ENCODE measurements around the gene FEM1B. TPM values are rescaled to one million over a fixed set of nuclear protein-coding genes. Genes with fewer than 3 reads are reported as not detected.

FEM1B gene
- polyA plus RNA-seq, 3 donors: 51.8 to 62.9 (median 59.9) TPM

GRCh38 chr15:68303560-68304436, 26.3 kb downstream of the FEM1B start:
- no peak for DNase-seq

DNA sequence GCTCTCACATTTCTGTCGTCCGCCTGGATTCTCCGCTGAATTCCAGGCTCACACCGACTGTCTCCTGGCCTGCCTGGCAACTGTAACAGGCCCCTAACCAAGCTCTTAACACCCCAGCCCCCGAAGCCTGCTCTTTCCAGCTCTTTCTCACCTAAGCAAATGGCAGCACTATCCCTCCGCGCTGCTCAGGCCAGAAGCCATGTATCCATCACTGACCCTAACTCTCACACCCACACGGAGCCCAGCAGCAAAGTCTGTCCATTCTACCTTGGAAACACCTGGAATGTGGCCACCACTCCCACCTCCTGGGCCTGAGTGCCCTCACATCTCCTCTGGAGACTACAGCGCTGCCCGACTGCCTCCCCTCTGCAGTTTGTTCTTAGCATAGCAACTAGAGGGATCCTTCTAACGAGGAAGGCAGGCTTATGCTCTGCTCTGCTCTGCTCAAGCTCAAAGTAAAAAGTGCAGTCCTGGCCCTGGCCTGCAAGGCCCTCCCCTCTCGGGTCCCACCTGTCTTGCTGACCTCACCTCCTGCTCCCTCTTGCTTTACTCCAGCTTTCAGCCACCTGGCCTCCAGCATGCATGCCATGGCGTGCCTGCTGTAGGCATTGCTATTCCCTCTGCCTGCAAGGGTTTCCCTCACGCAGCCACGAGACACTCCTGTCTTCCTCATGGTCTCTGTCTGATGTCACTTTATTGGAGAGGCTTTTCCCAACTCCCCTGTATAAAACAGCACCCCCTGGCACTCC, 27.2 kb downstream of the FEM1B start:
- no peak for DNase-seq

- DNase-seq: no peak
Measured at GRCh38 chr15:68305420-68305871, 27.9 kb downstream of the FEM1B start.

GRCh38 chr15:68307131-68307928, 29.8 kb downstream of the FEM1B start:
- no peak for DNase-seq

GRCh38 chr15:68309024-68309423, 31.5 kb downstream of the FEM1B start:
- DNase-seq: no peak

GRCh38 chr15:68310178-68310803, 32.7 kb downstream of the FEM1B start:
- no peak for DNase-seq

- DNase-seq: no peak
Measured at GRCh38 chr15:68310804-68311463, 33.4 kb downstream of the FEM1B start.

- no peak for DNase-seq
Measured at GRCh38 chr15:68311464-68311835, 33.9 kb downstream of the FEM1B start.

DNA sequence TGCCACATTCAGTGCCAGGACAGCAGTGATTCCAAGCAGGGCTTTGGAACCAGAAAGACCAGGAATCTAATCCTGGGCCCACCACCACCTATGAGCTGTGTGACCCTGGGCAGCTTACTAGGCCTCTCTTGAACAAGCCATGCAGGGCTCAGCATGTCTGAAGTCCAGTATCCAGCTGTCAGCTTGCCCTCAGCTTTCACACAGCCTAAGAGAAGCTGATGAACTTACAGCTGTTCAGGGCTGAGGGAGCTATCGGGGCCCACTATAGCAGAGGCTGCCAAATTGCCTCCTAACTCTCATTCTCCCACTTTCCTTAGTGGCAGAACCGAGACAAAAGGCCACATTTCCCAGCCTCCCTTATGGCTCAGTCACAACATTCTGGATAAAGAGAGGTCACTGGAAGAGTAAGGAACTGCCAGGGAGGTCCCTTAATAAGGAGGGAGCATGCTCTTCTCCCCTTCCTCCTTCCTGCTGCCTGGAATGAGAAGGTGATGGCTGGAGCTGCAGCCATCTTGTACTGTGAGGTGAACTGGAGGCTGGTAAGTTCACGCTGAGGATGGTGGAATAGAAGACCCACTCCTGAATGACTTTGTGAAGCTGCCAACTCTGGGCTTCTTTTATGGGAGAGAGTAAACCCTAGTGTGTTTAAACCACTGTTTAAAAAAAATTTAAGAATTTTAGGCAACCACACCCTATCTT, 34.5 kb downstream of the FEM1B start:
- no peak for DNase-seq

- DNase-seq: no peak
Measured at GRCh38 chr15:68312701-68313204, 35.2 kb downstream of the FEM1B start.

GRCh38 chr15:68313501-68314410, 36.2 kb downstream of the FEM1B start:
- no peak for DNase-seq

GRCh38 chr15:68314563-68314962, 37.0 kb downstream of the FEM1B start:
- no peak for DNase-seq

GRCh38 chr15:68315035-68315434, 37.5 kb downstream of the FEM1B start:
- no peak for DNase-seq

DNA sequence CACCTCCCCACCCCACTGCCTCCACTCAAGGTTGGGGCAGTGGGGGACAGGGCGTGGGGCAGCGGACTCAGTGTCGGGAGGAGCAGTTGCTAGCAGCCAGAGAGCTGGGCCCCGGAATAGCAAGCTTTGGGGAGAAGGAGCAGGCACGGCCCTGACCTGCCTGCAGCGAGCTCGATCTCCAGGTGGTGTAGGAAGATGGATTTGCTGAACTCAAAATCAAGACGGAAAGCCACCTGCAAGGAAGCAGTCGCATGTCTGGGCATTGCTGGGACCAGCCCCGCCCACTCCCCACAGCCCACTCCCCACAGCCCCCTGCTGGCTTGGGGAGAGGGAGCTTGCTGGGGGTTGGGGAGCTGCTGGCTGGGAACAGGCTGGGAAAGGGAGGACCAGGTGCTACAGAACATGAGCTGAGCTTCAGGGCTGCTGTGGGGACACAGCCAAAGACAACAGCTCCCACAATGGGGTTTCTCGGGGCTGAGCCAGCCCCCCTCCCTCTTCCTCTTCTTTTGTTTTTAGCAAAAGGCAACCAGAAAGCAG, 38.0 kb downstream of the FEM1B start:
- no peak for DNase-seq

GRCh38 chr15:68316061-68316804, 38.7 kb downstream of the FEM1B start:
- DNase-seq: no peak

GRCh38 chr15:68317281-68318007, 39.9 kb downstream of the FEM1B start:
- DNase-seq: no peak

All from renal pelvis (tissue), 4 donors.